ENCODE data around the gene SRRM5.
"Not testable (repeated sequence)": the region's sequence is repeated elsewhere in the genome, so short reads cannot be mapped to it uniquely, and the experiment has no call there.

SRRM5 gene

GRCh38 chr19:43640424-43640757, 28.5 kb downstream of the SRRM5 start:
- DNase-seq, result no peak

DNA sequence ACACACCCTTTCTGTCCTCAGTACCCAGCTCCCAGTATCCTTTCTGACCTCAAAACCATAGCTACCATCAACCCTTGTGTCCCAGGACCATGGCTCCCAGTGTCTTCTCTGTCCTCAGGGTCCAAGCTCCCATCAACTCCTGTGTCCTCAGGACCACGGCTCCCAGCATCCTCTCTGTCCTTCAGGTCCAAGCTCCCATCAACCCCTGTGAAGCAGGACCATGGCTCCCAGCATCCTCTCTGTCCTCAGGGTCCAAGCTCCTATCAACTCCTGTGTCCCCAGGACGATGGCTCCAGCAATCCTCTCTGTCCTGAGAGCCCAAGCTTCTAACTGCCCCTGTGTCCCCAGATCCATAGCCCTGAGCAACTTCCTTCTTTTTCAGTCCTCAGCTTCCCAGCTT, 29.4 kb downstream of the SRRM5 start:
- no peak for DNase-seq

- no peak for DNase-seq
Observed at GRCh38 chr19:43642531-43642930, 30.6 kb downstream of the SRRM5 start.

DNA sequence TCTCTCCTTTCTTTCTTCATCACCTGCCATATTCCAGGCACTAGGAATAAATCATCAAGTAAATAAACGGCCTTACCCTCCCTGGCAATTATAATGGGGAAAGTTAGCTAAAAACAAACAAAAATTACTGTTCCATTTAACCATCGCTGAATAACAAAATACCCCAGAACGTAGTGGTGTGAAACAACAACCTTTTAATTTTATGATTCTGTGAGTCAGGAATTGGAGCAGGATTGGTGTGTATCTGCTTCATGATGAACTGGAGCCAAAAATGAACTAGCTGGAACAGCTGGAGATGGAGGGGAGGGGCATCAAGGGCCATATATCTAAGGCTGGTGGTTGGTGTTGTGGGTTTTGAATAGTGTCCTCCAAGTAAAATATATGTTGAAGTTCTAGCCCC, 31.4 kb downstream of the SRRM5 start:
- DNase-seq, result no peak

- DNase-seq, result no peak
Observed at GRCh38 chr19:43644181-43644580, 32.3 kb downstream of the SRRM5 start.

DNA sequence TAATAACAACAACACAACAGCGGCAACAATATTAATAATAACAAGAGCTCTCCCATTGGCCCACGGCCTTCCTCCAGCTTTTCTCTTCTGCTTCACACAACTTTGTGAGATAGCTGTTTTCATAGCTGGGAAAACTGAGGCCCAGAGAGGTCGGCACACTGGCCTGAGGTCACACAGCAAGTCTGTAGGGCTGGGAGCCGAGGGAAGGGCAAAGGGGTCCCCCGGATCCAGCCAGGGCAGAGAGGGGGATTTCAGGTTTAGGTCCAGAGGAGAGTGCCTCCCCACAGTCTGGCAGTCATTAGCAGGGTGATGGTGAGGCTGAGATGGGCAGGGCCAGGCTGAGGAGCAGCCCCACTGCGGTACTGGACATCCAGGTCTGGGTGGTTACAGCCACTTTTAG, 36.7 kb downstream of the SRRM5 start:
- no peak for DNase-seq

DNA sequence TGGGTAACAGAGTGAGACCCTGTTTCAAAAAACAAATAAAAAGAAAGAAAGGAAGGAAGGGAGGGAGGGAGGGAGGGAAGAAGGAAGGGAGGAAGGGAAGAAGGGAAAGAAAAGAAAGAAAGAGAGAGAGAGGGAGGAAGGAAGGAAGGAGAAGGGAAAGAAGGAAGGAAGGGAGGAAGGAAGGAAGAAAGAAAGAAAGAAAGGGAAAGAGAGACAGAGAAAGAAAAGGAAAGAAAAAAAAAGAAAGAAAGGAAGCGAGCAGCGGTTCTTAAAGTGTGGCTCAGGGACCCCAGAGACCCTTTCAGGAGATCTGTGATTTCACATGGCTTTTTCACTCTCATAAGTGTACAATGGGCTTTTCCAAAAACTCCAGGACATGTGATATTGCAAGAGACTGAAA, 37.6 kb downstream of the SRRM5 start:
- no peak for DNase-seq

DNA sequence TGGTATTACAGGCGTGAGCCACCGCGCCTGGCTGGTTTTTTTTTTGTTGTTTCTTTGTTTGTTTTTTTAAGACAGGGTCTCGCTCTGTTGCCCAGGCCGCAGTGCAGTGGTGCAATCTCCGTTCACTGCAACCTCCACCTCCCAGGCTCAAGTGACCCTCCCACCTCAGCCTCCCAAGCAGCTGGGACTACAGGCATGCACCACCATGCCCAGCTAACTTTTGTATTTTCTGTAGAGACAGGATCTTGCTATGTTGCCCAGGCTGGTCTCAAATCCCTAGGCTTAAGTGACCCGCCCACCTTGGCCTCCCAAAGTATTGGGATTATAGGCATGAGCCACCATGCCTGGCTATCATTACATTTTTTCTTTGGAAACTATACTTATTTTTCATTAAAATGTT, 38.4 kb downstream of the SRRM5 start:
- DNase-seq, result not testable (repeated sequence)

DNA sequence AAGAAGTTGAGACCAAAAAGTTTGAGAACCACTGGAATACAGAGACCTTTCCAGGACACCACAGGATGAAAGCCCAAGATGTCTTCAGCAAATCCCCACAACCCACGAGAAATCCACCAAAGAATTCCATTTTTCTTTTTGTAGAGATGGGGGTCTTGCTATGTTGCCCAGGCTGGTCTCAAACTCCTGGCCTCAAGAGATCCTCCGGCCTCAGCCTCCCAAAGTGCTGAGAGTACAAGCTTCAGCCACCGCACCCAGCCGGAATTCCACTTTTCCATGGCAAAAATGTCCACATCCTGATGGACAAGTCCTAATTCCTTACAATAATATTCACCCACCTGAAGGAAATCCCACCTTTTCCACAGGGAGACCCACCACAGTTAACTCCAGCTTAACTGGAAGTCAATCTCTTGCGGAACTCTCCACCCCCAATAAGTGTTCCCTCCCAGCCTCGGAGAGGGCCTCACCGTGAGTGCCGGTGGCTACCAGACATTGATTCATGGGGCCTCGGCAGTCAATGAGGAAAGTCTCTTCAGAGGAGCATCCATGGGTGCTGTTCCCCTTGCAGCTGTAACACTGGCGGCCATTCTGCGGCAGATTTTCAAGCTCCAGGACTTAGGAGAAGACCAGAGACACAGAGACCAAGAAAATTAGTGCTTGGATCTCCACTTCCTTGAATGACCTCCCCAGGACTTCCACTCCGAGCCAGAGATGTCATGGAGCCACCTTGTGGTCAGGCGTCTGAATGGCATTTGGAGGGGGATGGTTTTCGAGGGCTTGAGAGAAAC, 40.1 kb downstream of the SRRM5 start:
- DNase-seq, result no peak

DNA sequence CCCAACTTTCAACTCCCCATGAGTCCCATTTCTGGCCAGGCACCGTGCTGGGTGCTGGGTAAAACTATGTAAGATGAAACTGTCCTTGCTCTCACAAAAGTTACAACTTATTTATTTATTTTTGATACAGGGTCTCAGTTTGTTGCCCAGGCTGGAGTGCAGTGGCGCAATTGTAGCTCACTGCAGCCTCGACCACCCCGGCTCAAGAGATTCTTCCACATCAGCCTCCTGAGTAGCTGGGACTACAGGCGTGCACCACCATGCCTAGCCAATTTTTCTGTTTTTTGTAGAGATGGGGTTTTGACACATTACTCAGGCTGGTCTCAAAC, 40.6 kb downstream of the SRRM5 start:
- DNase-seq, result no peak

DNA sequence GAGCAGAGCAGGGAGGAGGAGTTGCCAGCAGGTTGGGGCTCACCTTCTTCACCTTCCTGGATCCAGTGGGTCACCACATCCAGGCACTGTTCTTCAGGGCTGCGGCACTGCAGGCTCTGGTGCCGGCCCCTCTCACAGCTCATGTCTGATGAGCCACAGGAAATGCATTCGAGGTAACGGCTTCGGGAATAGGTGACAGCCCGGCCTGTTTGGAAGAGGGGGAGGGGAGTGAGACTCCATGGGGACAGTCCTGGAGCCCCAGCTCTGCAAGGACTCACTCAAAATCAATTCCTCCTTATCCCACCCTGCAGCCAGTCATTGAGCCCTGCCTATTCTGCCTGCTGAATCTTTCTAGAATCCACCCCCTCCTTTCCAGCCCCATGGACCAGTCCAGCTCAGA, 44.5 kb downstream of the SRRM5 start:
- no peak for DNase-seq

- no peak for DNase-seq
Observed at GRCh38 chr19:43658001-43658400, 46.1 kb downstream of the SRRM5 start.

- no peak for DNase-seq
Observed at GRCh38 chr19:43658494-43658893, 46.6 kb downstream of the SRRM5 start.

DNA sequence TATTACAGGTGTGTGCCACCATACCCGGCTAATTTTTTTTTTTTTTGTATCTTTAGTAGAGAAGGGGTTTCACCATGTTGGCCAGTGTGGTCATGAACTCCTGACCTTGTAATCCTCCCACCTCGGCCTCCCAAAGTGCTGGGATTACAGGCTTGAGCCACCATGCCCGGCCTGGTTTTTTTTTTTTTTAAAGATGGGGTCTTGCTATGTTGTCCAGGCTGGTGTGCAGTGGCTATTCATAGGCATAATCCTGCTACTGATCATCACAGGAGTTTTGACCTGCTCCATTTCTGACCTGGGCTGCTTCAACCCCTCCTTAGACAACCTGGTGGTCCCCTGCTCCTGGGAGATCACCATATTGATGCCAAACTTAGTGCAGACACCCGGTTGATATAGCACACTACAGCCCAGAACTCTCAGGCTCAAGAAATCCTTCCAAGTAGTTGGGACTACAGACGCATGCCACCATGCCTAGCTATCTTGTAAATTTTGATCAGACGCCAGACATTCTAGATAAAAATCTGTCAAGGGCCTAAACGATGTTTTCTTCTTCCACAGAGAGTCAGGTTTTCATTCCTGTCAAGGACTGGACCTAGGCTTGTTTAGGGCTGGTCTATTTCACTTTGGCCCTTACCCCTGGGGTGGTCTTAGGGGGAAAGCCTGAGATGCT, 48.5 kb downstream of the SRRM5 start:
- DNase-seq, result no peak

GRCh38 chr19:43660971-43661360, 49.1 kb downstream of the SRRM5 start:
- no peak for DNase-seq

DNA sequence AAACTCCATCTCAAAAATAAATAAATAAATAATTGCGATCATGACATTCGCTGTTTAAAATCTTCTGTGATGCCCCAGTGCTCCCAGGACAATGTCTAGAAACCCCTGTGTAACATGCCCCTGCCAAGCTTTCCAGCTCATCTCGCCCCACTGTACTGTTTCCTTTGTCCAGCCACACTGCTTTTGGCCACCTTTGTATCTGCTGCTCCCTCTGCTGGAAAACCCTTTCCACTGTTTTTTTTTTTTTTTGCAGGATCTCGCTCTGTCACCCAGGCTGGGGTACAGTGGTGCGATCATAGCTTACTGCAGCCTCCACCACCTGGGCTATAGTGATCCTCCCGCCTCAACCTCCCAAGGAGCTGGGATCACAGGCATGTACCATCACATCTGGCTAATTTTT, 50.6 kb downstream of the SRRM5 start:
- no peak for DNase-seq

DNA sequence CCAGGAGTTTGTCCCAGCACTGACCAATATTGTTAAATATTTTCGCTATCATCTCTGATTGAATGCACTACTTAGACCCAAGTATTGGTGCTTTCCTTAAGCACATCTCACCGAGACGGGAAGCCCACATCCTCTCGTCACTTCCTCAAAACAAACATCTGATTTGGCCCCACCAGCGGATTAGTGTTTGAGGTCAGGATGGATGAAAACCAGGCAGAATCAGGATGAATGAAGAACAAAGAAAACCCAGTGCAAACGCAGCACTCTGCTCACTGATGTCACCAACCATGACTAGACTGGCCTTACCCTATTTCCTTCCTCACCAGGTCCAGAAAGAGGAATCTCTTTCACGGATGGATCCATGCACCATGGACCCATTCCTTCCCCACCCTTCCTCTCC, 52.1 kb downstream of the SRRM5 start:
- DNase-seq, result peak; percentile 33

Measured in activated CD4-positive, alpha-beta T cell treated with anti-CD3 and anti-CD28 coated beads, Interleukin-2, amount 50 U/mL, for 1 hour (primary cell).